Right hindlimb (tissue), 1 donor: ENCODE results near the gene FAR1.
"Not testable (repeated sequence)": the region's sequence is repeated elsewhere in the genome, so short reads cannot be mapped to it uniquely, and the experiment has no call there.

Source experiments
- DNase-seq: peaks from one replicate; pipeline ENCODE4 v3.0.0-alpha.2; 2018

FAR1 gene, protein sequence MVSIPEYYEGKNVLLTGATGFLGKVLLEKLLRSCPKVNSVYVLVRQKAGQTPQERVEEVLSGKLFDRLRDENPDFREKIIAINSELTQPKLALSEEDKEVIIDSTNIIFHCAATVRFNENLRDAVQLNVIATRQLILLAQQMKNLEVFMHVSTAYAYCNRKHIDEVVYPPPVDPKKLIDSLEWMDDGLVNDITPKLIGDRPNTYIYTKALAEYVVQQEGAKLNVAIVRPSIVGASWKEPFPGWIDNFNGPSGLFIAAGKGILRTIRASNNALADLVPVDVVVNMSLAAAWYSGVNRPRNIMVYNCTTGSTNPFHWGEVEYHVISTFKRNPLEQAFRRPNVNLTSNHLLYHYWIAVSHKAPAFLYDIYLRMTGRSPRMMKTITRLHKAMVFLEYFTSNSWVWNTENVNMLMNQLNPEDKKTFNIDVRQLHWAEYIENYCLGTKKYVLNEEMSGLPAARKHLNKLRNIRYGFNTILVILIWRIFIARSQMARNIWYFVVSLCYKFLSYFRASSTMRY

DNA sequence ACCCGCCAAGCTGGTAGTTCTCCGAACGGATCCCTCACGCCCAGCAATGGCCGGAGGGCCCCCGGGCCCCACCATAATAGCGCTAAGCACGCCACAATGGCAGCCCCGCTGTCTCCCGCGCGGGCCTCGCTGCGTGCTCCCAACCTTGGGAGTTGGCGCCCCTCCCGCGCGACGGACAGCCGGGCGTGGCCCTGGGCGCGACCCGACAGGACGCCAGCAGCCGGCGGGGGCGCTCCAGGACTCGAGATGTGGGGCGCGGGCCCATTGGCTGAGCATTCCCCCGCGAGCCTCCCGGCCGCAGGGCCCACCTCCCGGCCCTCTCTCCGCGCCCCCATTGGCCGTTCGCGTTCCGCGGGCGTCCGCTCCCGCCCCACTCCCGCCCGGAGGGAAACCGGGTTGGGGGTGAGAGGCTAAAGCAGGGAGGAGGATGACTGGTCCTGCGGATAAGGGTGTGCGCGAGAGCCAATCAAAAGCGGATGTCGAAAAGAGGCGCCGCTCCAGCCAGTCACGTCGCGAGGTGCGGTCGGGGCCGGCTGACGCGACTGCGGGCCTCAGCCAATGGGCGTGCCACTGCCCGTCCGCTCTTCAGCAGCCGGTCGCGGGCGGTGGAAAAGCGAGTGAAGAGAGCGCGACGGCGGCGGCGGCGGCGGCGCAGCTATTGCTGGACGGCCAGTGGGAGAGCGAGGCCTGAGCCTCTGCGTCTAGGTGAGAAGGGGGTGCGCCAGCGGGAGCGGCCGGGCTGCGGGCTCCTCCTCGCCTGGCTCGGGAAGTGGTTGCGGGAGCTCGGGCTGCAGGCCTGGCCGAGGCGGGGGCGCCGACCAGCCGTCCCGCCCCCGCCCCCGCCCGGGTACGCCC lies at the start of gene FAR1:
TSS of gene FAR1 (plus strand) at position 567 of the 855 bp plus-strand sequence. CDS start 26,098 bp downstream, outside the sequence.
- peak; percentile 100 for DNase-seq

DNA sequence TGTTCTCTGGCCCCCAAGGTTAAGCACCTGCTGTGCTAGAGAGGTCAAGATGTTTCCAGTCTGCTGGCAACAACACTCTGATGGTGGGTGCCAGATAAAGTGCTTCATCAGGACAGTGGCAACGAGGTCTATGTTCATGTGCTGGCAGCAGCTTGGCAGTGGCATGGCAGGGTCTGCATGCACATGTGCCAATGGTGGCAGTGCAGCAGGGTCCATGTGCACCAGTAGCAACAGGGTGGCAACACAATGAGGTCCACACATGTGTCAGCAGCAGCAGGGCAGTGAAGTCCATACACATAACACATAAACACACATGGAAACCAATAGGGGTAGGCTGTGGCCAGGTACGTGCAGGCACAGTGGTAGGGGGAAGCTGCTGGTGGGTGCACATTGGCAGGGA lies 48.4 kb upstream of the FAR1 start:
- DNase-seq: no peak

DNA sequence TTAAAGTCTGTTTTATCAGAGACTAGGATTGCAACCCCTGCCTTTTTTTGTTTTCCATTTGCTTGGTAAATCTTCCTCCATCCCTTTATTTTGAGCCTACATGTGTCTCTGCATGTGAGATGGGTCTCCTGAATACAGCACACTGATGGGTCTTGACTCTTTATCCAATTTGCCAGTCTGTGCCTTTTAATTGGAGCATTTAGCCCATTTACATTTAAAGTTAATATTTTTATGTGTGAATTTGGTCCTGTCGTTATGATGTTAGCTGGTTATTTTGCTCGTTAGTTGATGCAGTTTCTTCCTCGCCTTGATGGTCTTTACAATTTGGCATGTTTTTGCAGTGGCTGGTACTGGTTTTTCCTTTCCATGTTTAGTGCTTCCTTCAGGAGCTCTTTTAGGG lies 41.6 kb upstream of the FAR1 start:
- DNase-seq: not testable (repeated sequence)

DNA sequence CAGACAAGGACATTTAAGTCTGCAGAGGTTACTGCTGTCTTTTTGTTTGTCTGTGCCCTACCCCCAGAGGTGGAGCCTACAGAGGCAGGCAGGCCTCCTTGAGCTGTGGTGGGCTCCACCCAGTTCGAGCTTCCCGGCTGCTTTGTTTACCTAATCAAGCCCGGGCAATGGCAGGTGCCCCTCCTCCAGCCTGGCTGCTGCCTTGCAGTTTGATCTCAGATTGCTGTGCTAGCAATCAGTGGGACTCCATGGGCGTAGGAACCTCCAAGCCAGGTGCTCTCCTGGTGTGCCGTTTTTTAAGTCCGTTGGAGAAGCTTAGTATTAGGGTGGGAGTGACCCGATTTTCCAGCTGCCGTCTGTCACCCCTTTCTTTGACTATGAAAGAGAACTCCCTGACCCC lies 39.8 kb upstream of the FAR1 start:
- DNase-seq: not testable (repeated sequence)

DNA sequence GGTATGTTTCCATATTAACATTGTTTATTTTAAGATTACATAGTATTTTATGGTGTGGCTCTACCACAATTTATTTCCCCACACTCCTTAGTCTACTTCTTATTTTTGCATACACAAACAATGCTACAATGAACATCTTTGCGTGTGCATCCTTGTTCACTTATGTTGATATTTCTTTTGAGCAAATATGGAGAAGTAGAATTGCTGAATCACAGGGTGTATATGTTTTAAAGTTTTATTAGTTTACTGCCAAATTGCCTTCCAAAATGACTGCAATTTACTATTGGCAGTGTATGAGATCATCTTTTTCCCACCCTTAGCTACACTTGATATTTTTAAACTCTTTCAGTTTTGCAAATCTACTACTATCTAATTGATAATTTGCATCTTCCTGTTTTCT lies 38.7 kb upstream of the FAR1 start:
- no peak for DNase-seq

DNA sequence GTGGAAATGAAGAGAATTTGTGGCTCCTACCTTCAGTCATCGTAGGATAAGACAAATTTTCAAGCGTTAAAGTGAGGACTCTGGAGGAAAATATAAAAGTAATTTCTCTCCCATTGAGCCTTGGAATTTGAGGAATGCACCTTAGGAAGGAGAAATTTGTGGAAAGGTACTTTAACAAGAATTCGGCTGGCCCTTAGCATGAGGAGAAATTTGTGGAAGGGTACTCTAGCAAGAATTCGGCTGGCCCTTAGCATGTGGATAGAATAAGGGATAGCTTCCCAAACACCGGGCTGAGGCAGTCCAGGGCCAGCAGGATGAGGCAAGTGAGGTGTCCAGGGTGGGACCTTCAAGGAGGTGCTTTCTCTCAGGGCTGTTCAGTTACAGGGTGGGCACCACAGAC lies 33.2 kb upstream of the FAR1 start:
- DNase-seq: no peak

DNA sequence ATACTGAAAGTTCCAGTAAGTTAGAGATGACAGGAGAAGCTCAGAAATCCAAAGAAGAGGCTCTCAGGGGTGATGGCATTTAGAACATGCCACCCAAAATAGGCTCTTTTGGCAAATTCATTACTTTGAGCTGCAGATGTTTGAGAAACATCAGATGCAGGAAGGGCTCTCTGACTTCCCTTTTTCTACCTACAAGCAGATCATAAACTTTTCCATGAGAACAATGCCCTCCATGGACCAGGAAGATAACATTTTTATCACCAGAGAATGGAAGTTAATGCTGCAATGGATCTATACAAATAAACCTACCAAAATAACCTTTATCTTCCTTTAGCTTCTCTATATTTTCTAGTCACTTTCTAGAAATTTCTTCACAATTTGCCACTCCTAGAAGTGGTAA lies 32.7 kb upstream of the FAR1 start:
- no peak for DNase-seq

DNA sequence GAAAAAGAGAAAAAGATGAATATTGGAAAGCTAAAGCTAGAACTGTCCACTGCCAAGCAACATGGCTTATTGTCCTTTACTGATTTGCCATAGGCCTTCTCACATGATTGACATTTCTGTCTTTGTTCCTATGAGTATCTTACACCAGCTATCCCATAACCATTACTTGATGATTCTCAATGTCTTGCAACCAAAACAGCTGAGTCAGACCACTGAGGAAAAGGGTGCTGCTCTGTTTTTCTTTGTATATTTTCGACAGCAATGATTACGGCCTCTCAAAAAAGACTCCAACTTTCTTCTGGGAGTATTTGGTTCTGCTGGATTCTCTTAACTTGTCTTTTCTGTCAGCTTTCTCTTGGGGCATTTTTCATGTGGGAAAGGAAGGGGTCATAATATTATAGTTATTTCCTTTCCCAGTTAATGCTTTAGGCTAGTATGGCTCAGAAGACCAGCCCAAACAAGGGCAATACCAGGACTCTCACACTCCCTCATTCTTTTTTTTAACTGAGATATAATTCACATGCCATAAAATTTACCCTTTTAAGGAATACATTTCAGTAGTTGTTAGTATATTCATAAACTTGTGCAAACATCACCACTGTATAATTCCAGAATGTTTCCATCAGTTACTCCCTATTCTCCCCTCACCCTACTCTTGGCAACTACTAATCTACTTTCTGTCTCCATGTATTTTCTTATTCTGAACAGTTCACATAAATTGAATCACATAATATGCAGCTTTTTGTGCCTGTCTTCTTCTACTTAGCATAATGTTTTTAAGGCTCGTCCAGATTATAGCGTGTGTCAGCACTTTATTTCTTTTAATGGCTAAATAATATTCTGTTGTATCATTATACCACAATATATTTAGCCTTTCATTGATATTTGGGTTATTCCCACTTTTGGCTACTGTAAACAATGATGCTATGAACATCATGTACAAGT lies 31.1 kb upstream of the FAR1 start:
- no peak for DNase-seq

DNA sequence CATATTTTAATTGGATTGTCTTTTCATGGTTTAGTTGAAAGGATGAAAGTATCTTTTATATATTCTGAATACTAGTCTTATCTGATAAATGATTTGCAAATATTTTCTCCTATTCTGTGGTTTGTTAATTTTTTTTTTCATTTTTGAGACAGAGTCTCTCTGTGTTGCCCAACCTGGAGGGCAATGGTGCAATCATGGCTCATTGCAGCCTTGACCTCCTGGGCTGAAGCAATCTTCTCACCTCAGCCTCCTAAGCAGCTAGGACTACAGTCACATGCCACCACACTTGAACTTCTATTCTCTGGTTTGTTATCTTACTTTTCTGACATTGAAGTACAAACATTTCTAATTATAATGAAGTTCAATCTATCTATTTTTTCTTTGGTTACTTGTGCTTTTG lies 30.0 kb upstream of the FAR1 start:
- no peak for DNase-seq

DNA sequence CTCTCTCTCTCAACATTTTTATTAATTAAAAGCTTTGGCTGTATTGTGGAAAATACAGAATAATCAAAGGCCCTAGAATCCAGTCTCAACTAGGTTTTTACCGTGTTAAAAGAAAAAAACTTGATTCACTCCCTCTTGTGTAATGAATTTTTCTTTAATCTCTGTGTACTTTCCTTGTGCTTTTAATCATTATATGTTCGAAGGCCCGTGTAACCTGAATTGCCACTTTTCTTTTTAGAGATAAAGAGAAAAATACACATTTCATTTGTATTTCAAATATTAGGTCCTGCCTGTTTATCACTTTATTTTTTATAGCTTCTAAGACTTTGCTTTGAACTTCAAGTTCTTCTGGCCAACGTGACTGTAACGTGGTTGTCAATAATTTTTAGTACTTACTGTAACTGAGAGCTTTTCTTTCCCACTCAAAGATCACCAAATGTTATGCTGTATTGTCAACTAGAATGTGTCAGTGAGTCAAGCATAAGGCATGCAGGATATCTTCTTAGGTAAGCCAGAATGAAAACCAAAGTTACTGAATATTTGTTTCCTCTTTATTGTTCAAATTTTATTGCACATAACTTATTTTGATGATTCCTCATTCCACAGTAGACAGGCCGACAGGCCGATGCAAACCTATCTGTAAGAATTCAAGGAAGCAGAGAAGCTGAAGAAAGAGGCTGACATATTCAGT lies 23.3 kb upstream of the FAR1 start:
- DNase-seq: no peak

DNA sequence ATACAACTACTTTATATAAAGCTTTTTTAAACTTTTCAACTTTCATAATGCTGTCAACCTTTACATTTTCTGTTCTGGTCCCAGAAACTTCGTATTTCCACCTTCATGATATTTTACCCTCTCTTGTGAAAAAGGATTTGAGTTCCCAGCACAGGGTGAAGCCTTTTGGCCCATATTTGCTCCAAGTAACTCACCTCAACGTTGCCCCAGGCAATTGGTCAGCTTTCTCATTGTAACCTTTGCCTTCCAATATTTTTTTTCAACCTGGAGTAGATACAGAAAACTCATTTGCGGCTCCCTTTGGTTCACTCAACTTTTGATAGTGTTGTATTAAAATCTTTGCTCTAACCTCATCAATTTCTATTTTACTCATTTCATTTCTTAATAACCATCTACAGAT lies 21.1 kb upstream of the FAR1 start:
- DNase-seq: no peak

DNA sequence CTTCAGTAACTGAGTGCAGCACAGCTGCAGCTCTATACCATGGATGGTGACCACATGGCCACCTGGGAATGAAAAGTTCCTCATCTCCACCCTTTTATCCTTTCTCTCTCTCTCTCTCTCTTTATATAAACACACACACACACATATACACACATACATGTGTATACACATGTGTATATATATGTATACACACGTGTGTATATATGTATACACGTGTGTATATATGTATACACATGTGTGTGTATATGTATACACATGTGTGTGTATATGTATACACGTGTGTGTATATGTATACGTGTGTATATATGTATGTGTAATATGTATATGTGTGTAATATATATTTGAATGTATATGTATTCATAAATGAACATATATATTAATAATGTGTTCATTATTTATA lies 18.8 kb upstream of the FAR1 start:
- no peak for DNase-seq

DNA sequence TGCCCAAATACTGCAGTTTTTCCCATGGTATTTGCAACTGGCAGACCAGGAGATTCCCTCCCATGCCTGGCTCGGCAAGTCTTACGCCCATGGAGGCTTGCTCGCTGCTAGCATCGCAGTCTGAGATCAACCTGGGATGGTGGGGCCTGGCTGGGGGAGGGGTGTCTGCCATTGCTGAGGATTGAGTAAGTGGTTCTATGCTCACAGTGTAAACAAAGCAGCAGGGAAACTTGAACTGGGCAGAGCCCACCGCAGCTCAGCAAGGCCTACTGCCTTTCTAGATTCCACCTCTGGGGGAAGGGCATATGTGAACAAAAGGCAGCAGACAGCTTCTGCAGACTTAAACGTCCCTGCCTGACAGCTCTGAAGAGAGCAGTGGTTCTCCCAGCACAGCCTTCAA lies 17.0 kb upstream of the FAR1 start:
- DNase-seq: not testable (repeated sequence)

DNA sequence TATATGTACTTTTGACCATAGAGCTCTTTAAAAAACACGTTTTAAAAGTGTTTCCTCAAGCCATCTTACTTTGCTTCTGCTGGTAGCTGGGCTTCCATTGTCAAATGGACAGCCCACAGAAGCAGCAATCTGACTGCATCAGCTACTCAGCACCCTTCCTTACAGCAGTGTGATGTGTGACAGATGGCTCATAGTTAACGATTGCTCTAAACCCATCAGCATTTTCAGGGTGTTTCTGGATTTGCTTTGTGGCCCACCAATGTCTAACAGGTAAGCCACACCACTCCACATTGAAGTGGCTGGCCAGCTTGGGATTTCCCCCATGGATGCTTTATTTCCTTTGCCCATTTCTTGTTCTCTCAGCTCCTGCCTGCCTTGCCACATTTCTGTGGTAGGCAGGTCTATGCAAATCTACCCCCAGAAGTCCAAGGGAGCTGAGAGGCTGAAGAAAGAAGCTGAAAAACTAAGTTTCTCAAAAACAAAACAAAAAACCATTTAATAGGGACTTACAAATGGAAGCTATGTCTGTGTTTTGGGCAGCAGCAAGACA lies 7.3 kb upstream of the FAR1 start:
- DNase-seq: no peak

DNA sequence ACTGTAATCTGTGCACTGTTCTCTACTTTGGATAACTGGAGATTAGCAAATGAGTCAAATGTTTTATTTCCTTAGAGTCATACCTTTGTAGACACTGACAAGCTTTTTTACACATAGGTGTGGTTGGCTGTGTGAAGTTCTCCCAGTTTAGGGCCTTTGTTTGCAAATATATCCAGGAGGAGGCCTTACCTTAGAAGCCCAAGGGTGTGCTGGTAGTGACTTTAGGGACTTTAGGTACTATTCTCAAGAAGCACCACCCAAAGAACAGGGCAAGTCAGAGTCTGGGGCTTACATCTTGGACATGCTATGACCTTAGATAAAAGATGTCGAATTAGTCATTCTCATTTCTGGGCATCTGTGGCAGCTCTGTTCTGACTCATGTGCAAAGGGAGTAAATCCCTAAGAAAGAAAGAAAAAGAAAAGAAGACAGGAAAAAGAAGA lies 4.8 kb upstream of the FAR1 start:
- no peak for DNase-seq

DNA sequence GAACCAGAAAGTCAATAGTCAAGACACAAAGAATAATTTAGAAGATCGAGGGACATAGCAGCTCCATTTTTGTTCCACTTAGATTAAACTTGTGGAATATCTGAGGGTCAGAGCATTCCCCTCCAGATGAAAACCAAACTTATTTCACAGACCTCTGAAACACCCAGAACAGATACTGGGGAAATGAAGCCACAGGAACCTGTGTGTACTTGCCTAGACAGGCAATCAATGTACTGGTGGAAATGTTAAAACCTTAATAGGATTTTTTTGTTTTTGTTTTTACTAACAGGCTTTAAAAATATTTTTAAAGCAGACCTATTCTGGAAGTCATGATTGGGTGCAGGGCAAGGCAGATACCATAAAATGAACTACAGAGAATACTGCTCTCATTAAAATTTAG lies 4.1 kb upstream of the FAR1 start:
- DNase-seq: no peak

DNA sequence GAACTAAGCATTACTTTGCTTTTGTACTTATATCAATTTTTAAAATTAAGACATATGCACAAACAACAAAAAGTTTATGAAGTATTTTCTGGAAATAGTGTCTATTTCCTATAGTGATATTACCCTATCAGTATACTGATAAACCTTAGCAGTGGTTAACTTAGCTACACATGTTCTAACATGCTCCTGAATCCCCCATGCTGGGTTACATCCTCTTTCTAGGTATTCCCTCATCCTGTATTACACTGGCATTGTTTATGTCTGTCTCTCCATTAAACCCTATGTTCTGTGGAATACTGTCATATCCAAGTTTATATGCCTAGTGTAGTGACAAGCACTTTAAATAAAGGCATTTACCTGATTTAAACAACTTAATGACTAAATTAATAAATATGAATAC lies 1.8 kb upstream of the FAR1 start:
- DNase-seq: no peak

DNA sequence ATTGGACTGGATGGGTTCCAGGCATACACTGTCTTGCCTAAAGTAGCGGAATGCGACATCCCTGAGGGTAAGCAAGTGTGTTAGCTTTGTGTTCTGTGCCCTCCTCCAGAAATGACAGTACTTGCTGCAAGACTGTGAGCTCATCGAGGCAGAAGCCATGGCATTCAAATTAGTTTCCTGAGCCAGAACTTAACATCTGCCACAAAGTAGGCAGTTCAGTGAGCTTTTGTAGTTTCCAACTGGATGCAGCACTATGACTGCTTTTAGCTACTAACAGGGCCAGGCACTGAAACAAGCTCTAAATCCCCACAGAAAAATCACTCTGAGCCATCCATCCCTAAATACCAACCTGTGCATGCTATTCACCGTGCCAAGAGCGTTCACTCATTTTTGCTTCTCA lies 1.2 kb upstream of the FAR1 start:
- no peak for DNase-seq

DNA sequence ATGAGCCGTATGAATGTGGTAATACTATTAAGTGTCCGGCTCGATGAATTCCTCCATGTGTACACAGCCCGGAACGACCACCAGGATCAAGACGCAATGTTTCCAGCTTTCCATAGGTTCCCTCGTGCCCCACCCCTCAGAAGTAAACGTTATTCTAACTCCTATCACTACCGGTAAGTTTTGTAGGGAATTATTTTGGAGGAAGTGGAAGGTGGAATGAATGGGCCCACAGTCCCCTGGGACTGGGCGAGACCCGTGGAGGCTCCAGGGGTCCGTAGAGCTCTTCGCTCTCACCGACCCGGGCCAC lies 720 bp upstream of the FAR1 start:
- no peak for DNase-seq

DNA sequence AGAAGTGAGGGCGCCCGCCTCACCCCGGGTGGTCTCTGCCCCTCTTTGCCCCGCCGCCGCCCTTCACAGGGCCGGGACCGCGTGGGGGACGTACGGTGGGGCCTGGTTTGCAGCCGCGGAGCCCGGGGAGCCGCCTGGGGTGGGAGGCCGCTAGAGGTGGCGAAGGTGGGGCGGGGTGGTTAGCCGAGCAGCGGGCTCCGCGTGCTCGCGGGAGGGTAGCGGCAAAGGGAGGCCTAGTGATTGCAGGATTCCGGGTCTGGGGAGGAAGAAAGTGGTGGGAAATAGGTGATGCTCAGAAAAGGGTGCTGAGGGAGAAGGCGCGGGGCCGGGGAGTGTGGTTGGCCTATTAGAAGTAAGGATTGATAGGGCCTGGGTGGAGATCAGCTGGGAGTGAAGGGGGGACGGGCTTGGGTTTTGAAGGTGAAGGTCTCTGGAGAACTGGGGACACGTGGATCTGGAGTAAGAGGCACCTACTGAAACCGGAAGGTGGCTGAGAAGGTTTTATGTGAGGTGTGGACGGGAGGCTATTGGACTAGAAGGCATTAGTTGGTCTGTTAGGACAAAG lies 571 bp downstream of the FAR1 start:
- DNase-seq: peak; percentile 17
